ENCODE measurements around the gene CFAP251. TPM values are rescaled to one million over a fixed set of nuclear protein-coding genes. Genes with fewer than 3 reads are reported as not detected.

The CFAP251 gene
- total and polyA plus RNA-seq, 8 donors: 0.29 to 2.8 (median 1.2) TPM; not detected in 2

- Histone ChIP-seq H3K4me1 (peaks cover 0 to 9% (median 7%) of the 10 kb centered on the region in 4 donors), H3K4me3 (no peak overlapping the region), H3K9me3 (peaks cover 0 to 5% (median 3%) of the 10 kb centered on the region in 4 donors), H3K36me3 (no peaks in the 10 kb centered on the region), H3K27me3 (peaks cover 0 to 5% (median 0%) of the 10 kb centered on the region in 3 donors), H3K27ac (peak overlapping the region in 3 of 5 donors; percentile 12 to 45 (median 35))
- WGBS, 5 donors: 65 to 69% (median 66%) methylated on average over 24 to 28 of the region's 28 CpGs
- intact Hi-C loops (cut with DNase I; ENCODE audit: low total_unique reads): no loop called here
- peak in 1 of 2 donors; percentile 35 for DNase-seq
- TF ChIP-seq POLR2A (IDR thresholded peaks at IDR 0.05) (no peak), POLR2AphosphoS5 (IDR thresholded peaks at IDR 0.05) (no peak)
These were observed 85.5 kb downstream of the CFAP251 start for GRCh38 chr12:122003651-122004611.

- peak overlapping the region in 2 of 5 donors; percentile 35 to 45 for H3K27ac ChIP-seq
- H3K36me3 ChIP-seq: no peaks in the 10 kb centered on the region
- TF ChIP-seq POLR2AphosphoS5 (IDR thresholded peaks at IDR 0.05): no peak
- no peak for TF ChIP-seq CTCF (IDR thresholded peaks at IDR 0.05)
- TF ChIP-seq POLR2A (IDR thresholded peaks at IDR 0.05): no peak
- TF ChIP-seq EP300 (IDR thresholded peaks at IDR 0.05): no peak
- no peak overlapping the region for H3K4me3 ChIP-seq
- WGBS, 5 donors: 57 to 74% (median 70%) methylated on average over 12 of the region's 12 CpGs
- no peaks in the 10 kb centered on the region for H3K9me3 ChIP-seq
- intact Hi-C loops (cut with DNase I; ENCODE audit: low total_unique reads): no loop called here
- peaks cover 0 to 9% (median 7%) of the 10 kb centered on the region in 4 donors for H3K4me1 ChIP-seq
- DNase-seq: peak in 1 of 2 donors; percentile 37
- H3K27me3 ChIP-seq: peaks cover 0 to 5% (median 0%) of the 10 kb centered on the region in 3 donors
These were observed 86.3 kb downstream of the CFAP251 start for GRCh38 chr12:122004633-122005071.

- H3K27ac ChIP-seq: no peak overlapping the region
- H3K9me3 ChIP-seq: no peaks in the 10 kb centered on the region
- peaks cover 0 to 9% (median 7%) of the 10 kb centered on the region in 4 donors for H3K4me1 ChIP-seq
- H3K27me3 ChIP-seq: peaks cover 0 to 5% (median 0%) of the 10 kb centered on the region in 3 donors
- H3K36me3 ChIP-seq: no peaks in the 10 kb centered on the region
- intact Hi-C loops (cut with DNase I; ENCODE audit: low total_unique reads): no loop called here
- H3K4me3 ChIP-seq: no peak overlapping the region
- DNase-seq: no peak
- no peak for TF ChIP-seq EP300 (IDR thresholded peaks at IDR 0.05)
- no peak for TF ChIP-seq POLR2A (IDR thresholded peaks at IDR 0.05)
- TF ChIP-seq POLR2AphosphoS5 (IDR thresholded peaks at IDR 0.05): no peak
- no peak for TF ChIP-seq CTCF (IDR thresholded peaks at IDR 0.05)
- WGBS, 5 donors: 82 to 87% (median 86%) methylated on average over 9 to 11 of the region's 11 CpGs
These were observed 86.9 kb downstream of the CFAP251 start for GRCh38 chr12:122005252-122005776.

- Histone ChIP-seq H3K4me3 (no peak overlapping the region), H3K36me3 (no peaks in the 10 kb centered on the region), H3K9me3 (no peaks in the 10 kb centered on the region), H3K27ac (no peak overlapping the region), H3K4me1 (peaks cover 0 to 9% (median 7%) of the 10 kb centered on the region in 4 donors), H3K27me3 (peaks cover 0 to 5% (median 0%) of the 10 kb centered on the region in 3 donors)
- 75 to 88% (median 81%) methylated on average over 13 to 24 of the region's 24 CpGs for WGBS, 5 donors
- intact Hi-C loops (cut with DNase I; ENCODE audit: low total_unique reads): no loop called here
- no peak for DNase-seq
- TF ChIP-seq CTCF (IDR thresholded peaks at IDR 0.05) (no peak), EP300 (IDR thresholded peaks at IDR 0.05) (no peak), POLR2AphosphoS5 (IDR thresholded peaks at IDR 0.05) (no peak)
These were observed 88.0 kb downstream of the CFAP251 start for GRCh38 chr12:122006186-122006926.

Measured in stomach (tissue), 9 donors.